GM10847 (cell line): Measurements from ENCODE around the gene TNK2.

Experiments
- POLR2A ChIP-seq: IDR thresholded peaks from 2 replicates; pipeline ENCODE4 v1.6.1; 2011; ENCODE audit not compliant: insufficient read length; ENCODE audit errors: extremely low read depth

The TNK2 gene

DNA sequence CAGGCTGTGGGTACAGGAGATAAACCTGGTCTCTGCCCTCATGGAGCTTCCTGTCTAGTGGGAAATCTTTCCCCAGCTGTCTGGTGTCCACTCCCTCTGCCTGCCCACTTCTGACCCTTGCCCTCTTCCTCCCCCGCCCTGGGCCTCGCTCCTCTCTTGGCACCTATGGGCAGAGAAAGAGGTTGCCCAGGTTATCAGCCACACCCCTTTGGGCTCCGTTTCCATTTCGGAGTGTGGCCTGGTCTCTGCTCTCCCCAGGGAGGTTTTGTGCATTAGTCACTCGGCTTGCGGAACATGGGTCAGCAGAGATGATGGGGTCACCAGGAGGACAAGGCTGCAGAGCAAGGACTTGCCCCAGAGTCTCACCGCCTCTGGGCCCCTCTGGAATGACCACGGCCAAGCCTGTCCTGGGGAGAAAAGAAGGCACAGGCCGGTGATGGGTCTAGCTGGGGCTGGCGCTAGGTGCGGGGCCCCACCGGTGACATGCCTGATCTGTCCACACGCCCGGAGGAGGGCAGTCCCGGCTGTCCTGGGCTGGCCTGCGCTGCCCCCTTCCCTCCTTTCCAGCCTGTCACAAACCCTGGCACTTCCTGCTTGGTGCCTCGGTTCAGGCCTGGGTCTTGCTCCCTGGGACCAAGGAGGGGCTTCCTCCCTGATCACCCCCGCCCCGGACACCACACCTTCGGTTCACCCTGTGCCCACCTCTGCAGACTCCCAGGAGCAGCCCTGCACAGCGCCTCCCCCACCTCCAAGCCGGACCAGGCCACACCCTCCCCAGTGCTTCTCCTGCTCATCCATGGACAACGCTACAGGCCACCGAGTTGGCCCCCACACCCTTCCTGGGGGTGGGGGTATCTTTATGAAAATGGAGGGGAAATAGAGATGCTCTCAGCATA is 61.0 kb downstream of the TNK2 start:
- TF ChIP-seq POLR2A = no peak

GRCh38 chr3:195845483-195845882 is 62.9 kb downstream of the TNK2 start:
- no peak for TF ChIP-seq POLR2A

- no peak for TF ChIP-seq POLR2A
Observed at GRCh38 chr3:195844671-195845218, 63.6 kb downstream of the TNK2 start.

DNA sequence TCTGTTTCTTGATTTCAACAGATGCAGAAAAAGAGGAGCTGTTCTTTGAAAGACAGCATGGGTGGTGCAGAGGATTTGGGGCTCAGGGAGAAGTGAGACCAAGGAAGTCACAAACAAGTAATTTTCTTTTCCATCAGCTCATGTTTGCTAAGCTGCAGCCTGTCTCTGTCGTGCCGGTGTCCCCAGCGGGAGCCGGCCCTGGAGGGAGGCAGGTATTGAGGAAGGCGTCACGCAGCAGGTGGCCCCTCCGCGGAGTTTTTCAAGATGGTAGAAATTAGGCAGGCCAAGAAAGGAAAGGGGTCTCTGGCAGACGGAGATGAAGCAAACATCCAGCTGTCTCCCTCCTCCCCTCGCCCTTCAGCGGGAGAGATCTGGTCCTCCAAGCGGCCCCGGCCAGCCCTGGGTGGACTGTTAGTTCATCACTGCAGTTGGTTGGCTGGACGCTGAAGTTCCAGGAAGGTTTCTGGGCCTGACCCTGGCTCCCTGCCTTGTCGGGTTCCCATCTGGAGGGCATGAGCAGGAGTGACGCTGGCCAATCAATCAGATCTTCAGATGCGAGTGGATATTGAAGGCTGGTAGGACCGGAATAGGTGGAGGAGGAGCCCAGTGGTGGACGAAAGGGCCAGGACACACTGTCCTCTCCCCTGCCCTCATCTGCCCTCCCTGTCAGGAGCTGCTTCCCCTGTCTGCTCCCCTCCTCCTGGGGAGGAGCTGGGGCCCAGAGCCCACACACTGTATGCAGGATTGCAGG is 68.9 kb downstream of the TNK2 start:
- no peak for TF ChIP-seq POLR2A

DNA sequence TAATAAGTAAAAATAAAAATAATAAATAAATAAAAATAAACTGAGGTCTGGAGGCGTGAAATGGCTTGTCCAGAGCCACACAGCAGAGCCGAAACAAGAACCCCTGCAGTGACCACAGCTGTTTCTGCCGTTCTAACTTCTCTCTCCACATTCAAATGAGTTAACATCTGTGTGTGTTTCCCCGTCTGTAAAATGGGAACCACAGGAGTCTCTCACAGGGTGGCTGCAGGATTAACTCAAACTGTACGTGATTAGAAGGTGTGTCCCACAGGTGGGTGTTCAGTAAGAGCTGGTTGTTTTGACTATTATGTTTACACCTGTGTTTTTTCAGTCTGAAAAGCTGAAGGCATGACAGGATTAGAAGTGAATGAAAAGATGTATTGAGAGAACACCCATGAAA is 69.6 kb downstream of the TNK2 start:
- no peak for TF ChIP-seq POLR2A

GRCh38 chr3:195836476-195837135 is 71.7 kb downstream of the TNK2 start:
- no peak for TF ChIP-seq POLR2A

GRCh38 chr3:195835791-195836190 is 72.6 kb downstream of the TNK2 start:
- TF ChIP-seq POLR2A = no peak

DNA sequence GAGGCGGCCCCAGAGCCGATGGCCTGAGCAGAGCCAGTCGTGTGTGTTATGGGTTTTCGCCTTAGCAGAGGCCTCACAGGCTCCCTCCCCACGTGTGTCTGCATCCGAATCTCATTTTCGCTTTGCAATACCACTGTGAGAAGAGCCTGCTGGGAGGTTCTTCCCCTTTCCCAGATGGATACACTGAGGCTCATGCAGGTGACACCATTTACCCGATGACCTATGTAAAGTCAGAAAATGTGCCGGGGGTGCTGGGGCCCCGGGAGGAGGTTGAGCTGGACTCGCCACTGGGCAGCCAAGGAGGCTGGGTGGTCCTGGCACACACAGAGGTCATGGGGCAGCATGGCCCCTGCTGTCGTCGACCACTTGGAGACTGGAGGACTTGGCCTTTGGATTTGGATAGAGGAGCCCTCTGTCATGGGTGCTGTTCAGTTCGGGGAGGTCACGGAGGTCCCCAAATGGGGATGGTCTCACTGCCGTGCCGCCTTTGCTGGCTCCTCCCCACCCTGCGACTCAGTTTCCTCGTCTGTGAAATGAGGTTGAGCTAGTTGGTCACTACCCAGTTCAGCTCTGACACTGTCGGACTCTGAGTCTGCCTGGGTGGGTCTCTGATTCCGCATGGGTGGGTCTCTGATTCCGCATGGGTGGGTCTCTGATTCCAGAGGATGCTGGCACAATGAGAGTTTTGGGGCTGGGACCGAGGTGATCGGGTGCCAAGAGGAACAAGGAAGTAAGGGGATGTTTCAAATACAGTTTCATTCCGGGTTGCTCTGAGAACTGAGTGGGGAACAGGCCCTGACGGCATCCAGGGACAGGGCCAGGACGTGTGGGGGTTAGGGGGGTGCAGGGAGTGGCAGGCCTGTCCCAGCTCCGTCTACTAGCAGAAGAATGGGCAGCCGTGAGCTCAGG is 73.4 kb downstream of the TNK2 start:
- TF ChIP-seq POLR2A = no peak

DNA sequence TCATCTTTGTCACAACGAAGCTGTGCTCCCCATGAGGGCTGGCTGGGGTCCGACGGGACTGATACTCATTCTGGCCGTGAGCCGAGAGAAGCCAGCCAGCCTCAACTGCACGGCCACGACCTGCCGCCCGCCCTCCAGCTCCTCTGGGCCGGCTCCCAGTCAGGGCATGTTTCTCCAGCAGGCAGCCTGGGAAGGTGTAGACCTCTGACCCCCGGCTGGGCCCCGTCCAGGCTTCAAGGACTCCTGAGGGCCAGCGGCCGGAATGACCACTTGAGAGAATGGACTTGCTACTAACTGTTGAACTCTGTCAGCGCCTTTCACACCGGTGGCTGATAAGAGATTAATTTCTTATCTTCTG is 78.5 kb downstream of the TNK2 start:
- no peak for TF ChIP-seq POLR2A

GRCh38 chr3:195828762-195829161 is 79.6 kb downstream of the TNK2 start:
- TF ChIP-seq POLR2A = no peak

DNA sequence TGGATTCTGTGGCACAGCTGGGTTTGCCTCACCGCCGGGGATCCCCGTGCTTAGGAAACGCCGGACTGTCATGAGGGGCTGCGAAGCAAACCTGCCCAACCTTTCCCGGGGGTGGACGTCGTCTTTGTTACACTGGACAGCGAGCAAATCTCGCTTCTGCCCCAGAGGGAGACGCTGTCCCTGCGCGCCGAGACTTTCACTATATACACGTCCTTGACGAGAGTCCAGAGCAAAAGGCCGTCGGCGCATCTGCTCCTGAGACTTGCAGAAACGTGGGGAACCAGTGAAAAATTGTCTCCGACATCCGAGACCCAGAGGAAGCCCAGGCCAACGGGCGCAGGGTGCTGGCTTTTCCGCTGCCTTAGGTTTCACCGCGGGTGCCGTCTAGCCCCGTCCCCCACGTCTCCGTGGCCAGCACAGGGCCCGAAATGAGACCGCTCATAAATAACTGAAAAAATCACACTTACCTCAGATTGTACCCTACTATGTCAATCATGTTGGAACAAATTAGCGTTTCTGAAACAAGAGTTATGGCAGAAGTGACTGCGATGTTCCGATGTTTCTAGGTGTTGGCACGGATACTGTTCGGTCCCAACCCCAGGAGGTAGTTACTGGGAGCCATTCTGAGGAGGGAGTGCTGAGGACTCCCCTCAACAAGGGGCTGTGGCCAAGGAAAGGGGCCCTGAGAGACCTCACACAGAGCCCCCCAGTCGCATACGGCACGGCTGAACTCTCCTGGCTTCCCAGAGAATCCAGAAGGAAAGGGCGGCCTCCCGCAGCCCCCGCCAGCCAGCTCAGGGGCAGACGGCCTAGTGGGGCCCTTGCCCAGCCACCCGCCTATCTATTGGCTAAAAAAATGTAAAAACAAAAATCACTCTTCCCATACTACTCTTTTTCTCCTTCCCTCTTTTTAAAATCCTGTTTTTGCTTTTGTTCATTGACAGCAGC is 82.2 kb downstream of the TNK2 start:
- TF ChIP-seq POLR2A = no peak

DNA sequence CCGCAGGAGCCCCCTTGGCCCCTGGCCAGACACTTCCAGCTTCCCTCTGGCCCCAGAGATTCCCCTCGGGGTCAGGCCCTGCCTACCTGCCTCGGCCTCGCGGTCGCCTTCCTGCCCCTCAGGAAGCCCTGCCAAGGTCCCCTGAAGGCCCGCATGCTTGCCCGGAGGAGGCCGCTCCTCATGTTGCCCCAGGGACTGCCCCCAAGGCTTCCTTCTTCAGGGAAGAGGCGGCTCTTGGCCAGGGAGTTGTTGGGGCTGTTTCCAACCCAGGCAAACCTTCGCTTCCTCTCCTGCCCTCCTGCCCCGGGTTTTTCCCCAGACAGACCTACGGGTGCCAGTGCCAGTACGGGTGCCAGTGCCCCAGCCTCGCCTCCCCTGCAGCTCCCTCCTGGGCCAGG is 83.2 kb downstream of the TNK2 start:
- TF ChIP-seq POLR2A = no peak

GRCh38 chr3:195823999-195824398 is 84.4 kb downstream of the TNK2 start:
- no peak for TF ChIP-seq POLR2A
